Left lung (tissue), 10 donors: Measurements from ENCODE around the gene FCAMR. TPM values are rescaled to one million over a fixed set of nuclear protein-coding genes. Genes with fewer than 3 reads are reported as not detected.

Experiments used
- ATAC-seq: fragments of 200-7000 bp; cut with Tn5 transposase; one replicate; pipeline ENCODE4 v1.9.1; 2020; ENCODE audit warnings: moderate library complexity
- DNase-seq, 4 donors: peaks; one replicate each; pipeline ENCODE4 v3.0.0-alpha.2; 2013 to 2020
- H3K27ac ChIP-seq, 2 donors: fragments of 200-600 bp; sonication (generic) in 1 of 2; one replicate each; pipeline versions ENCODE4 v1.5.0 to v1.8.0; 2020 to 2021
- H3K27me3 ChIP-seq, 2 donors: fragments of 200-600 bp; sonication (generic) in 1 of 2; one replicate each; pipeline versions ENCODE4 v1.5.0 to v1.8.0; 2020 to 2021
- H3K36me3 ChIP-seq, 2 donors: fragments of 200-600 bp; sonication (generic) in 1 of 2; one replicate each; pipeline versions ENCODE4 v1.5.0 to v1.8.0; 2020 to 2021
- H3K4me1 ChIP-seq, 2 donors: fragments of 200-600 bp; one replicate each; pipeline ENCODE4 v1.8.0; 2021
- H3K4me3 ChIP-seq, 2 donors: fragments of 200-600 bp; sonication (generic) in 1 of 2; one replicate each; pipeline versions ENCODE4 v1.5.0 to v1.8.0; 2020 to 2021; ENCODE audit warnings: mild to moderate bottlenecking in 1 of 2
- H3K9me3 ChIP-seq, 2 donors: fragments of 200-600 bp; sonication (generic) in 1 of 2; one replicate each; pipeline versions ENCODE4 v1.5.0 to v1.8.0; 2020 to 2021
- intact Hi-C, 2 donors: fragments of 100-400 bp; cut with DNase I; formaldehyde crosslinking; loops; one replicate each; pipeline versions ENCODE4 v1.11.2 to v1.14.2; 2022
- polyA plus RNA-seq, 6 donors: library from polyadenylated mRNA; unstranded; fragments of 120-200 nt; gene quantifications; one replicate each; pipeline ENCODE4 v1.2.1, GENCODE V29; 2013; ENCODE audit not compliant: insufficient read length in 6 of 6
- total RNA-seq, 2 donors: library from RNA; stranded (reverse); fragmentation: NEBNext Ultra II Directional; extraction: Animal tissue kit (Norgen Biotek cat#: 25700); gene quantifications; one replicate each; pipeline ENCODE4 v1.2.1, GENCODE V29; 2021
- TF ChIP-seq, protein P1 (sequence below), 2 donors: fragments of 200-600 bp; sonication (generic) in 1 of 2; IDR thresholded peaks; one replicate each; pipeline versions ENCODE4 v1.5.0 to v1.8.0; 2021; ENCODE audit warnings: antibody characterized with exemption in 2 of 2
- donor health status: DM: no; HTN: yes; CAD: no.
- donor health status: DM: no; HTN: no; CAD: no.

The FCAMR gene
- total and polyA plus RNA-seq, 8 donors: 0.07 to 0.18 (median 0.07) TPM; not detected in 5

DNA sequence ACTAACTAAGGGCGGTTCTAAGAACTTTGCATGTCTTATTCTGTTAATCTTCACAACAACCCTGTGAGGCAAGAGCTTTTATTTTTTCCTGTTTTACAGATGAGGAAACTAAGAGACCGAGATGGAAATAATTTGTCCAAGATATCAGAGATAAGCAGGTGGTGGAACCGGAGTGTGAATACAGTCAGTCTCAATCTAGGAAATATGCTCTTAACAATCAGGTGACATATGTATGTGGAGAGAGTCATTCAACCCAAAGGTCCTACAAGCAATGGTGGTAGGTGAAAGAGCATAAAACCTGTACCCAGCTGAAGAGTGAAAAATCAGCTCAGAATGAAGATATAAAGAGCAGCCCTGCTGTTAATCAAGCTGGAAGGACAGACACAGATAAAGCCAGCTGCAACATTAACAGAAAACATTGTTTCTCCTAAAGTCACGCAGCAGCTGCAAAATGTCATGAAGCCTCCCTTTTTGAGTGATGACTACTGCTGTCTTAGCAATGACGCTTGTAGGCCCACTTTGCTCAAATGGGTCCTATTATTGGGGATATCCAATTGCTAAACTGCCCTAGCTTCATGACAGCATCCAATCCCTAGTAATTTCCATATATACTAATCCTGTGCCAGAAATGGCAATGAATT lies 30.5 kb upstream of the FCAMR start:
- Histone ChIP-seq H3K4me1 (peaks cover 16 to 20% of the 10 kb centered on the region in 2 donors), H3K27me3 (no peaks in the 10 kb centered on the region), H3K9me3 (no peaks in the 10 kb centered on the region), H3K36me3 (no peaks in the 10 kb centered on the region), H3K4me3 (no peak overlapping the region), H3K27ac (no peak overlapping the region)
- intact Hi-C loops: no loop called here
- TF ChIP-seq, protein P1, sequence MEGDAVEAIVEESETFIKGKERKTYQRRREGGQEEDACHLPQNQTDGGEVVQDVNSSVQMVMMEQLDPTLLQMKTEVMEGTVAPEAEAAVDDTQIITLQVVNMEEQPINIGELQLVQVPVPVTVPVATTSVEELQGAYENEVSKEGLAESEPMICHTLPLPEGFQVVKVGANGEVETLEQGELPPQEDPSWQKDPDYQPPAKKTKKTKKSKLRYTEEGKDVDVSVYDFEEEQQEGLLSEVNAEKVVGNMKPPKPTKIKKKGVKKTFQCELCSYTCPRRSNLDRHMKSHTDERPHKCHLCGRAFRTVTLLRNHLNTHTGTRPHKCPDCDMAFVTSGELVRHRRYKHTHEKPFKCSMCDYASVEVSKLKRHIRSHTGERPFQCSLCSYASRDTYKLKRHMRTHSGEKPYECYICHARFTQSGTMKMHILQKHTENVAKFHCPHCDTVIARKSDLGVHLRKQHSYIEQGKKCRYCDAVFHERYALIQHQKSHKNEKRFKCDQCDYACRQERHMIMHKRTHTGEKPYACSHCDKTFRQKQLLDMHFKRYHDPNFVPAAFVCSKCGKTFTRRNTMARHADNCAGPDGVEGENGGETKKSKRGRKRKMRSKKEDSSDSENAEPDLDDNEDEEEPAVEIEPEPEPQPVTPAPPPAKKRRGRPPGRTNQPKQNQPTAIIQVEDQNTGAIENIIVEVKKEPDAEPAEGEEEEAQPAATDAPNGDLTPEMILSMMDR (IDR thresholded peaks at IDR 0.05): no peak
- DNase-seq (no peak), ATAC-seq (no peak)

DNA sequence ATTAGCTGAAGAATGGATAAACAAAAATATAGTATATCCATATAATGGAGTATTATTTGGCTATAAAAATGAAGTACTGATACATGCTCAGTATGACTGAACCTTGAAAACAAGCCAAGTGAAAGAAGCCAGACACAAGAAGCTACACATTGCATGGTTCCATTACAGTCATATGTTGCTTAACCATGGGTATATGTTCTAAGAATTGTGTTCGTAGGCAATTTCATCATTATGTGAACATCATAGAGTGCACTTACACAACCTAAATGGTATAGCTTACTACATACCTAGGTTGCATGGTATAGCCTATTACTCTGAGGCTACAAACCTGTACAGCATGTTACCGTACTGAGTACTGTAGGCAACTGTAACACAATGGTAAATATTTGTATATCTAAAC lies 28.6 kb upstream of the FCAMR start:
- H3K4me1 ChIP-seq: peaks cover 6 to 14% of the 10 kb centered on the region in 2 donors
- peaks cover 0 to 5% of the 10 kb centered on the region in 2 donors for H3K27me3 ChIP-seq
- no peak overlapping the region for H3K27ac ChIP-seq
- no peak overlapping the region for H3K4me3 ChIP-seq
- intact Hi-C loops: no loop called here
- H3K9me3 ChIP-seq: no peaks in the 10 kb centered on the region
- ATAC-seq (no peak), DNase-seq (no peak)
- TF ChIP-seq, protein P1 (IDR thresholded peaks at IDR 0.05): no peak
- H3K36me3 ChIP-seq: no peaks in the 10 kb centered on the region

DNA sequence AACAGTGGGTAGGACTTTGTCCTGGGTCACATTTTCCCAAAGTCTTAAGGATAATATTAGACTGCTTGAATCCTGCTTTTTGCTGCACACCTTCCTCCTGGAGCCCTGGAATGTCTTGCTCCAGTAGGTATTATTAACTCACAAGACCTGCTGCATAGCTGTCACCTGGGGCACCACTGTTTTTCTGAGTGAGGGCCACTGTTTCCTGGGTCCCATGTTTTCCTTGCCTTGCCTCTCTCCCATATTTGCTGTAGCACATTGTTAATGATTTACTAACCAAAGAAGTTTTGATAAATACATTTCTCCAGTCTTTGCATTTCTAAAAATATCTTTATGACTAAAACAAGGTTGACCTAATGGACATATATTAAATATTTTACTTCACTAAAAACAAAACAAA lies 22.5 kb upstream of the FCAMR start:
- TF ChIP-seq, protein P1 (IDR thresholded peaks at IDR 0.05): no peak
- peak; percentile 50 for ATAC-seq
- DNase-seq: peak in 1 of 4 donors; percentile 32

DNA sequence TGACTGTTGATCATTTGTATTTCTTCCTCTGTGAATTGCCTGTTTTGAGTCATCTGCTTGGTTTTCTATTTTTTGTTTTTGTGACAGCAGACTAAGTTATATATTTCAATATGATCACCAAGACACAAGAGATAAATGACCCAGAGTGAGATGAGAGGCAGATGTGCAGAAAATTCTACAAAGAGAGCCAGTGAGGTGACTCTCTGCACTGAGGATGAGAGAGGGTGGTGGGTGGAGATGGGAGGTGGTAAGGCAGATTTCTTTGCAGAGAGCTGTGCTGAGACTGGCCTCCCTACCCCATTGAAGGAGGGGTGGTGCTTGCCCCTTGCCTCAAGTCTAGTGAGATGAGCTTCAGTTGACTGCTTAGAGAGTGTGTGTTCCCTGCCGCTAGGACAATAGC lies 17.6 kb upstream of the FCAMR start:
- DNase-seq: no peak
- Histone ChIP-seq H3K9me3 (no peaks in the 10 kb centered on the region), H3K27me3 (peaks cover 0 to 5% of the 10 kb centered on the region in 2 donors), H3K27ac (no peak overlapping the region), H3K36me3 (no peaks in the 10 kb centered on the region), H3K4me3 (no peak overlapping the region), H3K4me1 (no peaks in the 10 kb centered on the region)
- intact Hi-C loops: no loop called here
- TF ChIP-seq, protein P1 (IDR thresholded peaks at IDR 0.05): no peak
- ATAC-seq: no peak

More for the DNA sequence above, 22.5 kb upstream of the FCAMR start:
- Histone ChIP-seq H3K36me3 (no peaks in the 10 kb centered on the region), H3K9me3 (no peaks in the 10 kb centered on the region), H3K4me1 (no peaks in the 10 kb centered on the region), H3K27me3 (peaks cover 5 to 6% of the 10 kb centered on the region in 2 donors), H3K4me3 (no peak overlapping the region), H3K27ac (no peak overlapping the region)
- intact Hi-C loops: no loop called here

DNA sequence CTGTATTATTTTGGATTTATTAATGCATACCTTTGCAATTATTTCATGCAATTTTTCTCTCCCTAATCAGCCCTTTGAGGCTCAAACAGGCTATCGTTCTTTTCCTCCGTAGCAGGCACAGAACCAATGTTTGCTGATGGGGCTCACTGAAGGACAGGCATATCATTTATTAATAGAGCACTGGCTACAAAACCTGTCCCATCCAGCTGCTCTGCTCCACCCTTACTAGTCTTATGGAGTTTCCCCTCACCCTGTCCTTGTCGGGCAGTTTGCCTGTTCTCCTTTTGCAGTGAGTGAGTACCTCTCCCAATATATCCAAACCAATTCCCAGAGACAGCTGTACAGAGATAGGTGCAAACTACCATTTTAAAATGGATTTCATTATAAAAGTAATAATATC lies 16.6 kb upstream of the FCAMR start:
- no peaks in the 10 kb centered on the region for H3K4me1 ChIP-seq
- DNase-seq (no peak), ATAC-seq (peak; percentile 49)
- no peaks in the 10 kb centered on the region for H3K9me3 ChIP-seq
- no peak overlapping the region for H3K4me3 ChIP-seq
- no peaks in the 10 kb centered on the region for H3K36me3 ChIP-seq
- intact Hi-C loops: no loop called here
- TF ChIP-seq, protein P1 (IDR thresholded peaks at IDR 0.05): no peak
- no peaks in the 10 kb centered on the region for H3K27me3 ChIP-seq
- H3K27ac ChIP-seq: no peak overlapping the region
